C4-2B (cell line): ENCODE measurements around the gene CACNA2D3.

Experiments used
- CTCF ChIP-seq: fragments of 450-650 bp; conservative IDR thresholded peaks from 2 replicates; pipeline ENCODE4 v1.5.1; 2017; ENCODE audit warnings: mild to moderate bottlenecking
- ZFX ChIP-seq: fragments of 450-650 bp; IDR thresholded peaks from 2 replicates; pipeline ENCODE4 v1.6.1; 2017

DNA sequence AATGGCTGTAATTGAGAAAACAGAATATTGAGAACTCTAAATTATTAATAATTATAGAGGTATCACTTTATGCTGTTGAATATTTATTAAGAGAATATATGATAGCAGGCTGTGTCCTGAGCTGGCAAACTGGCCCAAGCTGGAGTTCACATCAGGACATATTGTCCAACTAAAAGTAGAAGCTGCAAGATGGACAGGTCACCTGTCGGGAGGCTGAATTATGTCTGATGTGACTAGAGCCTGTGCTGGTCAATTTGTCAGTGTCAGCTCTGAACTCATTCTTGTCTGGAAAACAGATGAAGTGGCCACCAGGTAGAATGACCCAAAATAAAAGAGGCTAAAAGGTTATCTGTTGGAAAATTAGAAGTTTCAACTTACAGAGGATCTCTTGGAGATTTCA lies 413.3 kb downstream of the CACNA2D3 start:
- no peak for TF ChIP-seq CTCF
- no peak for TF ChIP-seq ZFX
